ENCODE data around the gene MAGI2.

The MAGI2 gene

DNA sequence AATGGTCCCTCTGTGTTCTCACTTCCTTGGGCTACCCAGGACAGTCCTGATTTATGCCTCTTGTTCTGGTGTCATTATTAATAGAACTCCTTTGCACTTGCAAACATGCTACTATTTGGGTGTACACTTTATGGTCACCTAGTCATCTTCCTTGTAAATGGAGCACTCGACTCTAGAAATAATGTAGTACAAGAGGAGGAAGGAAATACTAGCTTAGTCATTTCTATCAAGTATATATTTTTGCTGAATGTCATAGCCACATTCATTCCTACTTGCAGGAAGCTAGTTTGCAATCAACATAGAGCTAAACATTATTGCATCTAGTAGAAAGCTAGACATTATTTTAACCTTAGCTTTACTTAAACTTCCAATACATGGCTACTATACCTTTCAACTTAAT is 335.3 kb downstream of the MAGI2 start:
- DNase-seq (ENCODE audit: extremely low read depth, low read depth): no peak
- TF ChIP-seq, protein P1, sequence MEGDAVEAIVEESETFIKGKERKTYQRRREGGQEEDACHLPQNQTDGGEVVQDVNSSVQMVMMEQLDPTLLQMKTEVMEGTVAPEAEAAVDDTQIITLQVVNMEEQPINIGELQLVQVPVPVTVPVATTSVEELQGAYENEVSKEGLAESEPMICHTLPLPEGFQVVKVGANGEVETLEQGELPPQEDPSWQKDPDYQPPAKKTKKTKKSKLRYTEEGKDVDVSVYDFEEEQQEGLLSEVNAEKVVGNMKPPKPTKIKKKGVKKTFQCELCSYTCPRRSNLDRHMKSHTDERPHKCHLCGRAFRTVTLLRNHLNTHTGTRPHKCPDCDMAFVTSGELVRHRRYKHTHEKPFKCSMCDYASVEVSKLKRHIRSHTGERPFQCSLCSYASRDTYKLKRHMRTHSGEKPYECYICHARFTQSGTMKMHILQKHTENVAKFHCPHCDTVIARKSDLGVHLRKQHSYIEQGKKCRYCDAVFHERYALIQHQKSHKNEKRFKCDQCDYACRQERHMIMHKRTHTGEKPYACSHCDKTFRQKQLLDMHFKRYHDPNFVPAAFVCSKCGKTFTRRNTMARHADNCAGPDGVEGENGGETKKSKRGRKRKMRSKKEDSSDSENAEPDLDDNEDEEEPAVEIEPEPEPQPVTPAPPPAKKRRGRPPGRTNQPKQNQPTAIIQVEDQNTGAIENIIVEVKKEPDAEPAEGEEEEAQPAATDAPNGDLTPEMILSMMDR (IDR thresholded peaks at IDR 0.05; ENCODE audit: low read depth, low read length): no peak

DNA sequence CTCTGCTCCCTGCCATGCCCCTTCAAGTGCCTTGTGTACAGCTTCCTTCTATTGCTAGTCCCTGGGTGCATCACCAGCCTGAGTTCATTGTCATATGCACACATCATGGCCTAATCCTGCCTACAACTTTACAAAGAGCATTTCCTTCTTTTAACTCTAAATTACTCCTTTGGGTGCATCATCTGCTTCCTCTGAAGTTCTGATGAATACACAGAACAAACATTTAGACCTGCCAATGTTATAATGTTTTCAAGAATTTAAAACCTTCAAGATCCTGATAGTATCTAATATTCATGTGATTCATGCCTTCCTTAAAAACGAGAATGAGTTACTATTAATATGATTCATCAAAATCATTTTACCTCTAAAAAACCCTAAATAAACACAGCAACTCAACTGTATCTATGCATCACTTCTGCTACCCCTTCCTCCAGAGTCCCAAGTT is 357.1 kb downstream of the MAGI2 start:
- DNase-seq (ENCODE audit: extremely low read depth, low read depth): no peak
- TF ChIP-seq, protein P1 (IDR thresholded peaks at IDR 0.05; ENCODE audit: low read depth, low read length): no peak

DNA sequence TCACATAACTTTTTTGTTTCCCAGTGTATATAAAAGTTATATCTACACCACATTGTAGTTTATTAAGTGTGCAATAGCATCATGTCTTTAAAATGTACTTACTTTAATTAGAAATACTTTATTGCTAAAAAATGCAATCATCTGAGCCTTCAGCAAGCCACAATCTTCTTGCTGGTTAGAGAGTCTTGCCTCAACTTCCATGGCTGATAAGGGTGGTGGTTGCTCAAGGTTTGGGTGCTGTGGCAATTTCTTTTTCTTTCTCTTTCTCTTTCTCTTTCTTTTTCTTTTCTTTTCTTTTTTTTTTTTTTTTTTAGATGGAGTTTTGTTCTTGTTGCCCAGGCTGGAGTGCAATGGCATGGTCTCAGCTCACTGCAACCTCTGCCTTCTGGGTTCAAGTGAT is 360.0 kb downstream of the MAGI2 start:
- TF ChIP-seq, protein P1 (IDR thresholded peaks at IDR 0.05; ENCODE audit: low read depth, low read length): no peak
- no peak for DNase-seq (ENCODE audit: extremely low read depth, low read depth)

DNA sequence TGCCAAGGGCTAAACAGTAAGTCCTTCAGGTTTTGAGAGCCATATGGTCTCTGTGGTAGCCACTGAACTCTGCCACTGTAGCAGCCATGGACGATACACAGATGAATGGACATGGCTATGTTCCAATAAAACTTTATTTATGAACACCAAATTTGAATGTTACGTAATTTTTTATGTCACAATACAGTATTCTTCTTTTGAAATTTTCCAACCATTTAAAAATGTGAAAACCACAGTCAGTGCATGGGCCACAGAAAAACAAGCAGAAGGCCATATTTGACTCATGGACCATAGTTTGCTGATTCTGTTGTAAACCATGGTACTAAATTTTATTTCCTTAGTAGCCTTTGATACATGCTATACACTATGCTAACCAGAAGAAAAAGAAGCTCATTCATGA is 361.8 kb downstream of the MAGI2 start:
- TF ChIP-seq, protein P1 (IDR thresholded peaks at IDR 0.05; ENCODE audit: low read depth, low read length): no peak
- DNase-seq (ENCODE audit: extremely low read depth, low read depth): no peak

DNA sequence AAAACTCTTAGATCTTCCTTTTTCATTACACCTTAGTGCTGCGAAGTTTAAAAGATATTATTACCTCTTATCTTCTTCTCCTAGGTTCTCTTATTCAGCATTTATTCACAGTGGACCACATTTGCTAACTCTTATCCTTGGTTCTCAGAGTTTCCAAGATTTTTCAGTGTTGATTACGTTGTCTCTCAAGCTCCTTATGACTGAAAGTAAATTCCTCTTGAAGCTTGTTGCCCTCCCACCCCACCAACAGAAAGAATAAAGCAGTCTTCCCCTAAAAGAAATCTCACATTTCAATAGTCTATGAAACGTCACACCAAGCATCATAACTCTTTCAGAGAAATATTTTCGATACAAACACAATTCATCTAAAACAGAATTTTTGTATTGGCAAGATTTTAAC is 362.5 kb downstream of the MAGI2 start:
- no peak for DNase-seq (ENCODE audit: extremely low read depth, low read depth)
- TF ChIP-seq, protein P1 (IDR thresholded peaks at IDR 0.05; ENCODE audit: low read depth, low read length): no peak

DNA sequence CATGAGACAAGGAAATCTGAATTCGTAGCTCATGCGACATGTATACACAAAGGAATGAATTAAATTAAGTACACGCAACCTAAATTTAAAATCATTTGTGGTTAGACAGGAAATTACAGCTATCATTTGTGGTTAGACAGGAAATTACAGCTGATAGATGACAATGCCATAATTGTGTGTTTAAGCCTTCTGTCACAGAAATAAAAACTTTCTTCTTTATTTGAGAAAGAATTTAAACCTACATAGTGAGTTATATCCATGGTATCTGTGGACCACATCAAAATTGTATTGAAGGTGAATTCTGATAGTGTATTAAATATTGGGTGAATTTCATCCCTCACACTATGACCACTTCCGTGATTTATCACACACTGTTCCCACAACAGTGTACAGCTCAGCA is 362.9 kb downstream of the MAGI2 start:
- TF ChIP-seq, protein P1 (IDR thresholded peaks at IDR 0.05; ENCODE audit: low read depth, low read length): no peak
- DNase-seq (ENCODE audit: extremely low read depth, low read depth): no peak

DNA sequence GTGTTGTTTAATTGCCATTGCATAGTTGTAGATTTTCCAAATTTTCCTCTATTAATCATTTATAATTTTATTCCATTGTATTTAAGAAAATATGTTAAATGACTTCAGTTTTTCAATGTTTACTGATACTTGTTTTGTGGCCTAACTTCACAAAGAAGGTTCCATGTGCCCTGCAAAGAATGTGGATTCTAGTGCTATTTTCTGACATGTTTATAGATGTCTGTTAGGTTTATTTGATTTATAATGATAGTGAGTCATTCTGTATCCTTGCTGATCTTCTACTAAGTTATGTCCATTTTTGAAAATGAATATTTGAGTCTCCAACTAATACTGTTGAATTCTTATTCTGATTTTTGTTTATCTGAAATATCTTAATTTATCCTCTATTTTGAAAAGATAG is 369.0 kb downstream of the MAGI2 start:
- DNase-seq (ENCODE audit: extremely low read depth, low read depth): no peak
- TF ChIP-seq, protein P1 (IDR thresholded peaks at IDR 0.05; ENCODE audit: low read depth, low read length): no peak

Measured in AG09319 (cell line).